HG02981 (cell line): ENCODE results near the gene C3orf33.
A peak's percentile ranks its signal among the peaks of the same experiment; 100 is the strongest.

Source experiments
- ATAC-seq: cut with Tn5 transposase; IDR thresholded peaks from one replicate; pipeline ENCODE4 v1.9.1; 2021; ENCODE audit warnings: mild to moderate bottlenecking, moderate library complexity; ENCODE audit not compliant: unreplicated experiment

The C3orf33 gene

GRCh38 chr3:155744010-155744625 lies 62.0 kb downstream of the C3orf33 start:
- peak; percentile 34 for ATAC-seq

- ATAC-seq: no peak
These were observed 62.5 kb downstream of the C3orf33 start for GRCh38 chr3:155743606-155744005.

- ATAC-seq: no peak
These were observed 63.6 kb downstream of the C3orf33 start for GRCh38 chr3:155742349-155742965.

GRCh38 chr3:155741603-155742002 lies 64.5 kb downstream of the C3orf33 start:
- ATAC-seq: no peak

GRCh38 chr3:155741101-155741500 lies 65.0 kb downstream of the C3orf33 start:
- no peak for ATAC-seq

- no peak for ATAC-seq
These were observed 66.9 kb downstream of the C3orf33 start for GRCh38 chr3:155739154-155739553.

- ATAC-seq: no peak
These were observed 67.5 kb downstream of the C3orf33 start for GRCh38 chr3:155738580-155739076.

GRCh38 chr3:155737844-155738460 lies 68.1 kb downstream of the C3orf33 start:
- peak; percentile 95 for ATAC-seq

- ATAC-seq: no peak
These were observed 69.7 kb downstream of the C3orf33 start for GRCh38 chr3:155736381-155736780.

GRCh38 chr3:155730843-155731242 lies 75.2 kb downstream of the C3orf33 start:
- no peak for ATAC-seq

GRCh38 chr3:155727836-155728235 lies 78.2 kb downstream of the C3orf33 start:
- no peak for ATAC-seq

- no peak for ATAC-seq
These were observed 91.8 kb downstream of the C3orf33 start for GRCh38 chr3:155714295-155714718.
